RWPE1 (cell line): ENCODE results near the gene KCNMB1.

Experiments
- CTCF ChIA-PET: fragments of 350-600 bp; sonication (Branson Sonifier 250); formaldehyde crosslinking; extraction: SDS; loops from one replicate; lab custom pipeline; 2021; lab: Yijun Ruan, JAX
- POLR2A ChIA-PET: fragments of 400-600 bp; formaldehyde crosslinking; extraction: SDS; loops from one replicate; lab custom pipeline; 2020; ENCODE audit warnings: antibody characterized with exemption; ENCODE audit not compliant: low non-redundant PET; lab: Yijun Ruan, JAX
- DNase-seq: peaks from one replicate; pipeline ENCODE4 v3.0.0; 2012; ENCODE audit warnings: low spot score
- H3K27ac ChIP-seq: fragments of 450-650 bp; 2 replicates; pipeline ENCODE4 v1.5.1; 2017
- CTCF ChIP-seq: fragments of 450-650 bp; conservative IDR thresholded peaks from 2 replicates; pipeline ENCODE4 v1.5.1; 2017; ENCODE audit warnings: low read depth, mild to moderate bottlenecking

The KCNMB1 gene

GRCh38 chr5:170353011-170353761 is 36.0 kb downstream of the KCNMB1 start:
- DNase-seq, result no peak
- CTCF ChIA-PET, result interaction anchor here (0.7 kb wide), 1 partner anchor 135 kb away, joined by 3 read pairs; no protein-coding TSS in a partner anchor
- POLR2A ChIA-PET, result no interaction called here
- TF ChIP-seq CTCF, result no peak
- H3K27ac ChIP-seq, result no peak overlapping the region

GRCh38 chr5:170348137-170348633 is 41.0 kb downstream of the KCNMB1 start:
- no peak for TF ChIP-seq CTCF
- DNase-seq, result no peak
- ChIA-PET POLR2A (no interaction called here), CTCF (interaction anchor here (0.7 to 1.0 kb wide), 3 partner anchors 9 to 122 kb away, joined by 5 to 6 read pairs (median 5); no protein-coding TSS in a partner anchor)
- no peak overlapping the region for H3K27ac ChIP-seq

GRCh38 chr5:170347022-170347567 is 42.1 kb downstream of the KCNMB1 start:
- ChIA-PET POLR2A (no interaction called here), CTCF (no interaction called here)
- no peak overlapping the region for H3K27ac ChIP-seq
- TF ChIP-seq CTCF, result no peak
- no peak for DNase-seq

GRCh38 chr5:170345971-170346370 is 43.2 kb downstream of the KCNMB1 start:
- no peak for DNase-seq
- ChIA-PET POLR2A (no interaction called here), CTCF (no interaction called here)
- H3K27ac ChIP-seq, result no peak overlapping the region
- TF ChIP-seq CTCF, result no peak

- TF ChIP-seq CTCF, result no peak
- no peak overlapping the region for H3K27ac ChIP-seq
- ChIA-PET POLR2A (no interaction called here), CTCF (no interaction called here)
- no peak for DNase-seq
Measured at GRCh38 chr5:170343177-170343576, 46.0 kb downstream of the KCNMB1 start.

GRCh38 chr5:170342153-170342725 is 46.9 kb downstream of the KCNMB1 start:
- no peak overlapping the region for H3K27ac ChIP-seq
- TF ChIP-seq CTCF, result no peak
- no peak for DNase-seq
- POLR2A ChIA-PET, result no interaction called here
- CTCF ChIA-PET, result interaction anchor here (0.7 to 0.8 kb wide), 2 partner anchors 93 to 296 kb away, joined by 3 to 6 read pairs; no protein-coding TSS in a partner anchor
